Small intestine (tissue), 7 donors: ENCODE results near the gene AGTRAP. TPM values are rescaled to one million over a fixed set of nuclear protein-coding genes. Genes with fewer than 3 reads are reported as not detected.

Experiments used
- DNase-seq, 2 donors: peaks; one replicate each; pipeline versions ENCODE4 v3.0.0 to v3.0.0-alpha.2; 2013
- FAIRE-seq: peaks from 2 replicates; lab custom pipeline; 2012; peaks lifted over from hg19 to GRCh38; lab: Jason Lieb, UNC
- H3K27ac ChIP-seq, 3 donors: one replicate each; pipeline ENCODE4 v1.5.1; 2013; ENCODE audit warnings: low read length in 2 of 3, mild to moderate bottlenecking in 2 of 3, control low read depth in 1 of 3, inconsistent platforms in 1 of 3, low read depth in 1 of 3, moderate library complexity in 1 of 3
- H3K27me3 ChIP-seq, 3 donors: one replicate each; pipeline ENCODE4 v1.6.1; 2013; ENCODE audit warnings: low read length in 3 of 3, inconsistent platforms in 1 of 3; ENCODE audit not compliant: control insufficient read depth in 3 of 3, insufficient read depth in 3 of 3
- H3K36me3 ChIP-seq, 3 donors: one replicate each; pipeline ENCODE4 v1.6.1; 2013; ENCODE audit warnings: low read length in 3 of 3, inconsistent platforms in 1 of 3, low read depth in 1 of 3, mild to moderate bottlenecking in 1 of 3, moderate library complexity in 1 of 3; ENCODE audit not compliant: control insufficient read depth in 3 of 3, insufficient read depth in 2 of 3
- H3K4me1 ChIP-seq, 3 donors: one replicate each; pipeline ENCODE4 v1.6.1; 2013; ENCODE audit warnings: low read length in 2 of 3, inconsistent platforms in 1 of 3, low read depth in 1 of 3, mild to moderate bottlenecking in 1 of 3, moderate library complexity in 1 of 3; ENCODE audit not compliant: control insufficient read depth in 3 of 3, insufficient read depth in 2 of 3
- H3K4me3 ChIP-seq, 3 donors: one replicate each; pipeline ENCODE4 v1.5.1; 2013; ENCODE audit warnings: low read length in 3 of 3, control low read depth in 1 of 3, inconsistent platforms in 1 of 3, low read depth in 1 of 3, mild to moderate bottlenecking in 1 of 3, moderate library complexity in 1 of 3
- H3K9me3 ChIP-seq, 2 donors: one replicate each; pipeline ENCODE4 v1.6.1; 2013; ENCODE audit warnings: low read depth in 1 of 2, low read length in 1 of 2; ENCODE audit not compliant: control insufficient read depth in 2 of 2, insufficient read depth in 1 of 2
- WGBS, 3 donors: extraction: QIAGEN DNeasy Blood & Tissue Kit; methylation state at CpG; one replicate each; pipeline ENCODE4 v1.1.7; 2013; 5-methylcytosine and 5-hydroxymethylcytosine counted together
- polyA plus RNA-seq, 4 donors: library from polyadenylated mRNA; stranded (reverse) in 3 of 4; unstranded in 1 of 4; fragments of 200-250 nt in 3 of 4; fragments of 120-200 nt in 1 of 4; gene quantifications; one replicate each; pipeline versions ENCODE4 v1.2.1 to v1.2.3, GENCODE V29; 2013
- donor health status: healthy with polysubstance abuse.
- donor health status: control.
- donor health status: control.
- donor health status: Bipolar disorder and iron deficiency.
- donor health status: healthy.

Gene AGTRAP
- polyA plus RNA-seq, 4 donors = 5.6 to 54.9 (median 19.2) TPM

DNA sequence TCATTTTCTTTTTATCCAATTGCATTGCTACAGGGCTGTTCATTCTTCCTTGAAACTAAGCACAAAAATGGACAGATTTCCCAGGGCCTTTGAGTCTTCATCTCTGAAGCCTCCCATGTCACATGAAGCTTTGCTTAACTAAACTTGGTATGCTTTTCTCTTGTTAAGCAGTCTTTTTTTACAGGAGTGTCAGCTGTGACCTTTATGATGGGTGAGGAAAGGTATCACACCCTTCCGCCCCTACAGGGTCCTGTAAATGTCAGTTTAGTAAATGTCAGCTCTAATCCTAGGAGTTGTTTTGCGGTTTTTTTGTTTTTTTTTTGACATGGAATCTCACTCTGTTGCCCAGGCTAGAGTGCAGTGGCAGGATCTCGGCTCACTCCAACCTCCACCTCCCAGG lies 2.6 kb upstream of the AGTRAP start:
- H3K27ac ChIP-seq = no peak overlapping the region
- FAIRE-seq (no peak), DNase-seq (no peak)
- WGBS, 3 donors = 88 to 92% (median 92%) methylated on average over 3 of the region's 3 CpGs
- no peak overlapping the region for H3K4me3 ChIP-seq
- no peaks in the 10 kb centered on the region for H3K36me3 ChIP-seq
- no peaks in the 10 kb centered on the region for H3K9me3 ChIP-seq
- peaks cover 0 to 28% (median 12%) of the 10 kb centered on the region in 3 donors for H3K4me1 ChIP-seq
- no peaks in the 10 kb centered on the region for H3K27me3 ChIP-seq

GRCh38 chr1:11735531-11735853 lies 444 bp upstream of the AGTRAP start:
- DNase-seq (no peak), FAIRE-seq (no peak)
- Histone ChIP-seq H3K27me3 (no peaks in the 10 kb centered on the region), H3K4me1 (peaks cover 0 to 18% (median 7%) of the 10 kb centered on the region in 3 donors), H3K4me3 (peak overlapping the region in 2 of 3 donors; percentile 74 to 87), H3K36me3 (no peaks in the 10 kb centered on the region), H3K27ac (peak overlapping the region in 2 of 3 donors; percentile 44 to 92), H3K9me3 (no peaks in the 10 kb centered on the region)
- 28 to 41% (median 36%) methylated on average over 4 of the region's 4 CpGs for WGBS, 3 donors

DNA sequence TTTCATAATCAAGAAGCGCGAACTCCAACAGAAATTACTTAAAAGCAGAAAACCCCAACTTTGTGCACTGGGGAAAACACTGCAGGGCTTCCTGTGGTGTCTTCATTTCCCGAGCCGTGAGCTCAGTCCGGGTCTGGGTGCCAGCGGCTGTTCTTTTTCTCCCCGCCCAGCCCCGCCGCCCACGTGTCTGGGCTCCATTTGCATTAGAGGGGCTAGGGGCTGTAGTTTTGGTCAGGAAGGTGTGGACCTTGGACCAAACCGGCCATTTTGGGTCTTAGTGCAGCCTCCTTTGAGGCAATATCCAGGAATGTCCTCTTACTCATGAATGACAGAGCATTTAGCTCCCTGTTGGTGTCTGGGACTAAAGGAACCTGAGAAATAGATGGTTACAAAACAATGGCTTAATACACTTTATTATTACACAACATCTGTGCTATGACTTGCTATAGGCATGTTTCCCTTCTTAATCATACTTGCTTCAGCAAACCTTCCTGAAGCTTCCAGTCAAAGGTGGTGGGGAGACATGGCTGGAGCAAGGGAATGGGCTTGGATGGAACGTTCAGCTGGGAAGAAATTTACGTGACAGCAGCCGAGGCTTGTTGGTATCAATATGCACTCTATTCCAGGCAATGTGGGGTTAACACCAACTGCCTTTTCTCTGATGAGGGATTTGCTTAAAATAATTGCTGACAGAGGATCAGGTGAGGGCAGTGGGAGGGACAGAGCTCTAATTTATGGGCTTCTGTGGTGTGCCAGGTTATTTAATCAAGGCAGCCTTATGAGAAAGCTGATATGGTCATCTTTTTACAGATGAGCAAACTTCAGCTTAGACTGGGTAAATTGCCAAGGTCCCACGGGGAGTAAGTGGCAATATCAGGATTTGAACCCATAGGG lies 1.1 kb downstream of the AGTRAP start:
- Histone ChIP-seq H3K27ac (peak overlapping the region in 2 of 3 donors; percentile 53 to 92), H3K27me3 (no peaks in the 10 kb centered on the region), H3K9me3 (no peaks in the 10 kb centered on the region), H3K4me1 (peaks cover 0 to 15% (median 7%) of the 10 kb centered on the region in 3 donors), H3K36me3 (no peaks in the 10 kb centered on the region), H3K4me3 (peak overlapping the region; percentile 47 to 87 (median 74))
- 12 to 15% (median 15%) methylated on average over 15 of the region's 15 CpGs for WGBS, 3 donors
- DNase-seq (peak; percentile 30 to 68), FAIRE-seq (no peak)

DNA sequence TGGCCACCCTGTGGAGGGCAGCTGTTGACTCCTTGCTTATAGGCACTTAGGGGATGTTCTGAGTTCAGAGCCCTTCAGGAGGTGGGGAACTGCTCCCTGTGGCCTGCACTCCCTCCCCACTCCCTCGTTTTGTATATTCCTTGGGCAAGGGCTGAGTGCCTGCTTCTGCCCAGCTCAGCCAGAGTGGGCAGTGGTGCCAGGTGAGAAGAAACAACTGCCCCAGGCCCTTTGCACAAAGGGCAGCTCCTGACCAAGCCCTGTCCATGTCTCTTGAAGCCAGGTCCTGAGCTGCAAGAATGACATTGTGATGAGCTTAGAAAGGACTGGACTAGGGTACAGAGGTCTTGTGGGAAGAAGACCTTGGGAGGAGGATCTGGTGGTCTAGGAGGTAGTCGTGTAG lies 2.2 kb downstream of the AGTRAP start:
- H3K27ac ChIP-seq = no peak overlapping the region
- H3K27me3 ChIP-seq = no peaks in the 10 kb centered on the region
- no peak overlapping the region for H3K4me3 ChIP-seq
- H3K4me1 ChIP-seq = peaks cover 0 to 14% (median 7%) of the 10 kb centered on the region in 3 donors
- WGBS, 3 donors = 74 to 76% (median 75%) methylated on average over 2 of the region's 2 CpGs
- no peaks in the 10 kb centered on the region for H3K36me3 ChIP-seq
- no peaks in the 10 kb centered on the region for H3K9me3 ChIP-seq
- FAIRE-seq = no peak
- no peak for DNase-seq

DNA sequence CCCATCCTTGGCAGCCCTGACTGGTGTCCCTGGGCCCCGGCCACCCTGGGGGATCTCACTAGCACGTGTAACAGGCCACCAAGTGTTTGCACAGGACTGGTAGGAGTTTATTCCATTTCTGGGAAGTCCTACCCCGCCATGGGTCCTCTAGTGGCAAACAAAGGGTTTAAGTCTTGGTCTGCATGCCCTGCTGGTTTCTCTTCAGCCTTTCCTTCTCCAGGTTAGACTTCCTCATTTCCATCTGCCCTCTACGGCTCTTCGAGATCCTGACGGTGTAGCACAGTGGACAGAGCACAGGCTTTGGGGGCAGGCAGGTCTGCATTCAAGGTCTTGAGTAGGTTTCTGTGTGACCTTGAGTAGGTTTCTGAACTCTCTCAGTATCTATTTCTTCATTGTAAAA lies 2.8 kb downstream of the AGTRAP start:
- 83 to 88% (median 87%) methylated on average over 6 of the region's 6 CpGs for WGBS, 3 donors
- FAIRE-seq (no peak), DNase-seq (no peak)
- Histone ChIP-seq H3K36me3 (no peaks in the 10 kb centered on the region), H3K27ac (no peak overlapping the region), H3K4me3 (no peak overlapping the region), H3K9me3 (no peaks in the 10 kb centered on the region), H3K27me3 (no peaks in the 10 kb centered on the region), H3K4me1 (peaks cover 0 to 14% (median 7%) of the 10 kb centered on the region in 3 donors)

GRCh38 chr1:11740258-11741192 lies 4.6 kb downstream of the AGTRAP start:
- H3K9me3 ChIP-seq = no peaks in the 10 kb centered on the region
- H3K27me3 ChIP-seq = no peaks in the 10 kb centered on the region
- FAIRE-seq (no peak), DNase-seq (no peak)
- 58 to 80% (median 71%) methylated on average over 15 of the region's 15 CpGs for WGBS, 3 donors
- H3K36me3 ChIP-seq = peaks cover 0 to 2% (median 0%) of the 10 kb centered on the region in 3 donors
- H3K4me1 ChIP-seq = peaks cover 0 to 10% (median 7%) of the 10 kb centered on the region in 3 donors
- no peak overlapping the region for H3K4me3 ChIP-seq
- H3K27ac ChIP-seq = no peak overlapping the region

- no peak overlapping the region for H3K4me3 ChIP-seq
- H3K9me3 ChIP-seq = no peaks in the 10 kb centered on the region
- H3K36me3 ChIP-seq = peaks cover 0 to 5% (median 2%) of the 10 kb centered on the region in 3 donors
- WGBS, 3 donors = 90 to 93% (median 92%) methylated on average over 4 of the region's 4 CpGs
- FAIRE-seq (no peak), DNase-seq (no peak)
- no peaks in the 10 kb centered on the region for H3K27me3 ChIP-seq
- H3K4me1 ChIP-seq = peaks cover 0 to 8% (median 7%) of the 10 kb centered on the region in 3 donors
- H3K27ac ChIP-seq = no peak overlapping the region
Observed at GRCh38 chr1:11741482-11741881, 5.5 kb downstream of the AGTRAP start.

DNA sequence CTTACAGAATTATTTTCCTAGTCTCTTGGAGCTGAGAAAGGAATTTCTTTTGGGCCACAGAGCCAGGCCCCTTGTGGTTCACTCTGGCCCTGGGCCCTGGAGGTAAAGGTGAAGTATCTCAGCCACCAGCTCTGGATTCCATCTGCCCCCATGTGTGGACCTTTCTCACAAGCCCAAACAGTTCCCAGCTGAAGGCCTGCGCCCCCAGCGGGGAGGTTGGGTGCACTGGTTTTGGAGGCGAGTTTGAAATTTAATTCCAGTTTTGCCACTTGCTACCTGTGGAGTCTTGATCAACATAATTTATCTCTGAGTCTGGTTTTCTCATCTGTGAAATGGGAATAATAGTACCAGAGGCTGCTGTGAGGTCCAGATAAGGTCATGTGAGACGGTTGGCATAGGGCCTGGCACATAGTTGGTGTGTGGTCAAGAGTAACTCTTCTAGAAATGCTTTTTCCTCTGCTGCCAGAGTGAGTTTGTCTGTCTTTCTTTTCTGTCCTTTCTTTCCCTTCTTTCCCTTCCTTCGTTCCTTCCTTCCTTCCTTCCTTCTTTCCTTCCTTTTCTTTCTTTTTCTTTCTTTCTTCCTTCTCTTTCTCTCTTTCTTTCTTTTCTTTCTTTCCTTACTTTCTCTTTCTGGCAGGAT lies 6.1 kb downstream of the AGTRAP start:
- Histone ChIP-seq H3K4me3 (no peak overlapping the region), H3K36me3 (peaks cover 0 to 6% (median 5%) of the 10 kb centered on the region in 3 donors), H3K4me1 (peaks cover 0 to 6% (median 6%) of the 10 kb centered on the region in 3 donors), H3K27me3 (no peaks in the 10 kb centered on the region), H3K9me3 (no peaks in the 10 kb centered on the region), H3K27ac (no peak overlapping the region)
- DNase-seq = no peak
- 82 to 93% (median 85%) methylated on average over 5 of the region's 5 CpGs for WGBS, 3 donors
- FAIRE-seq = no peak
